HCT116 (cell line): ENCODE data around the gene MYOZ2. TPM values are rescaled to one million over a fixed set of nuclear protein-coding genes. Genes with fewer than 3 reads are reported as not detected.
"Not testable (repeated sequence)": the region's sequence is repeated elsewhere in the genome, so short reads cannot be mapped to it uniquely, and the experiment has no call there.

Source experiments
- ATAC-seq: fragments of 200-7000 bp; cut with Tn5 transposase; 2 replicates; pipeline ENCODE4 v1.9.1; 2020; ENCODE audit warnings: mild to moderate bottlenecking, moderate library complexity
- BruUV-seq: library from RNA; stranded (reverse); fragments of 400-500 nt; replicated peaks from 2 replicates; lab custom pipeline; 2021; lab: Mats Ljungman, UMichigan
- CTCF ChIA-PET: fragments of 300-600 bp; sonication (Branson Sonifier 250); formaldehyde crosslinking; loops from one replicate; lab custom pipeline; 2021; ENCODE audit warnings: antibody characterized with exemption; lab: Charles Lee
- POLR2A ChIA-PET: fragments of 300-600, 350-600 bp; sonication (Branson Sonifier 250); formaldehyde crosslinking; loops from one replicate; lab custom pipeline; 2021; ENCODE audit warnings: antibody characterized with exemption; lab: Charles Lee
- RAD21 ChIA-PET, 2 experiments: fragments of 300-600 bp; sonication (Branson Sonifier 250); formaldehyde crosslinking; loops; one replicate each; lab custom pipeline; 2023; ENCODE audit warnings: low total read pairs in 2 of 2; ENCODE audit not compliant: uncharacterized antibody in 2 of 2, unreplicated experiment in 2 of 2, low non-redundant PET in 1 of 2; lab: Charles Lee
- DNase-seq: peaks from one replicate; pipeline ENCODE4 v3.0.0-alpha.2; 2010; ENCODE audit warnings: low read depth, low spot score
- H2AFZ ChIP-seq: fragments of 200-600 bp; shearing (Covaris generic), sonication (generic); 2 replicates; pipeline ENCODE4 v1.6.1; 2017; ENCODE audit warnings: low read depth, mixed run types, mixed read lengths, antibody characterized with exemption, low read length; ENCODE audit not compliant: poor library complexity, severe bottlenecking
- H3K27ac ChIP-seq: 2 replicates; pipeline ENCODE4 v1.5.1; 2012; ENCODE audit warnings: low read depth, low read length
- H3K27me3 ChIP-seq: fragments of 200-600 bp; sonication (generic); 2 replicates; pipeline ENCODE4 v1.6.1; 2016; ENCODE audit warnings: mixed run types, low read length, mixed read lengths; ENCODE audit not compliant: insufficient read depth
- H3K36me3 ChIP-seq, 2 experiments: fragments of 200-500 bp in 1 of 2; fragments of 200-600 bp in 1 of 2; sonication (Bioruptor generic) in 1 of 2; sonication (generic) in 1 of 2; 2 replicates each; pipeline versions ENCODE4 v1.5.1 to v1.6.1; 2014 to 2016; ENCODE audit warnings: low read length in 2 of 2, inconsistent platforms in 1 of 2, mixed read lengths in 1 of 2, mixed run types in 1 of 2; ENCODE audit not compliant: insufficient read depth in 2 of 2, control insufficient read depth in 1 of 2
- H3K4me1 ChIP-seq, 2 experiments: fragments of 200-600 bp in 1 of 2; sonication (generic) in 1 of 2; 2 replicates each; pipeline versions ENCODE4 v1.5.1 to v1.6.1; 2012 to 2017; ENCODE audit warnings: low read length in 2 of 2, inconsistent platforms in 1 of 2, mild to moderate bottlenecking in 1 of 2, mixed read lengths in 1 of 2, mixed run types in 1 of 2, moderate library complexity in 1 of 2; ENCODE audit not compliant: insufficient read depth in 2 of 2, control insufficient read depth in 1 of 2
- H3K4me2 ChIP-seq: fragments of 200-600 bp; sonication (generic); 2 replicates; pipeline ENCODE4 v1.6.1; 2017; ENCODE audit warnings: mixed run types, low read length, mixed read lengths
- H3K4me3 ChIP-seq, 2 experiments: fragments of 200-600 bp in 1 of 2; sonication (generic) in 1 of 2; replicated peaks in 1 of 2; 2 replicates each; pipeline ENCODE4 v1.5.1; 2011 to 2016; ENCODE audit warnings: low read length in 2 of 2, control low read depth in 1 of 2, low read depth in 1 of 2, mild to moderate bottlenecking in 1 of 2, mixed read lengths in 1 of 2, mixed run types in 1 of 2
- H3K79me2 ChIP-seq: fragments of 200-600 bp; sonication (generic); 2 replicates; pipeline ENCODE4 v1.6.1; 2017; ENCODE audit warnings: mild to moderate bottlenecking, mixed run types, low read length, moderate library complexity, mixed read lengths; ENCODE audit not compliant: insufficient read depth
- H3K9ac ChIP-seq: fragments of 200-600 bp; sonication (generic); 2 replicates; pipeline ENCODE4 v1.6.1; 2016; ENCODE audit warnings: low read length, mixed read lengths
- H3K9me2 ChIP-seq: fragments of 200-600 bp; sonication (generic), shearing (Covaris generic); 2 replicates; pipeline ENCODE4 v1.6.1; 2017; ENCODE audit warnings: mixed run types, mild to moderate bottlenecking, moderate library complexity; ENCODE audit not compliant: insufficient read depth
- H3K9me3 ChIP-seq, 2 experiments: fragments of 200-500 bp in 1 of 2; fragments of 200-600 bp in 1 of 2; sonication (Bioruptor generic) in 1 of 2; sonication (generic) in 1 of 2; 2 replicates each; pipeline ENCODE4 v1.6.1; 2014 to 2017; ENCODE audit warnings: low read length in 2 of 2, mixed read lengths in 2 of 2, inconsistent platforms in 1 of 2, low read depth in 1 of 2, mild to moderate bottlenecking in 1 of 2, mixed run types in 1 of 2, moderate library complexity in 1 of 2; ENCODE audit not compliant: control insufficient read depth in 1 of 2, insufficient read depth in 1 of 2
- H4K20me1 ChIP-seq: fragments of 200-600 bp; sonication (generic), shearing (Covaris generic); 2 replicates; pipeline ENCODE4 v1.6.1; 2017; ENCODE audit warnings: mixed run types, mild to moderate bottlenecking, moderate library complexity; ENCODE audit not compliant: insufficient read depth
- ELF1 ChIP-seq: IDR thresholded peaks from 2 replicates; pipeline ENCODE4 v1.6.1; 2012; ENCODE audit warnings: low read depth, borderline replicate concordance
- FOSL1 ChIP-seq: IDR thresholded peaks from 2 replicates; pipeline ENCODE4 v1.6.1; 2012; ENCODE audit warnings: low read depth
- JUND ChIP-seq: IDR thresholded peaks from 2 replicates; pipeline ENCODE4 v1.6.1; 2012
- POLR2AphosphoS5 ChIP-seq: IDR thresholded peaks from 2 replicates; pipeline ENCODE4 v1.6.1; 2011; ENCODE audit warnings: mild to moderate bottlenecking, low read depth, low read length, moderate library complexity
- SP1 ChIP-seq: IDR thresholded peaks from 2 replicates; pipeline ENCODE4 v1.6.1; 2012; ENCODE audit warnings: low read depth
- SRF ChIP-seq: IDR thresholded peaks from 2 replicates; pipeline ENCODE4 v1.6.1; 2012; ENCODE audit warnings: low read depth
- intact Hi-C: fragments of 100-400 bp; cut with micrococcal nuclease; formaldehyde crosslinking; loops from 2 replicates; pipeline ENCODE4 v1.10.0; 2022
- total RNA-seq: library from RNA; stranded (reverse); gene quantifications from one replicate; pipeline ENCODE4 v1.2.1, GENCODE V29; 2021; ENCODE audit not compliant: unreplicated experiment

MYOZ2 gene
- total RNA-seq, 1 experiment from 2014 or later: not detected

DNA sequence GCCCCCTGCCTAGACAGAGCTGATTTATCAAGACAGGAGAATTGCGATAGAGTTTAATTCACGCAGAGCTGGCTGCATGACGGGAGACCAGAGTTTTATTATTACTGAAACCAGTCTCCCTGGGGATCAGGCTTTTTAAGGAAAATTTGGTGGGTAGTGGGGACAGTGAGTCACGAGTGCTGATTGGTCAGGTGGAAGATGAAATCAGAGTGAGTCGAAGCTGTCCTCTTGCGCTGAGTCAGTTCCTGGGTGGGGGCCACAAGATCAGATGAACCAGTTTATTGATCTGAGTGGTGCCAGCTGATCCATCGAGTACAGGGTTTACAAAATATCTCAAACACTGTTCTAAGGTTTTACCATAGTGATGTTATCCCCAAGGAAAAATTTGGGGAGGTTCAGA, 36.6 kb downstream of the MYOZ2 start:
- DNase-seq (no peak), ATAC-seq (no peak)
- H4K20me1 ChIP-seq: no peaks in the 10 kb centered on the region
- no peak overlapping the region for H3K9ac ChIP-seq
- BruUV-seq: no TSS peak
- ChIA-PET RAD21 (no interaction called here), CTCF (interaction anchor here (1.4 kb wide), 1 partner anchor 9 kb away, joined by 3 read pairs; no protein-coding TSS in a partner anchor), POLR2A (interaction anchor here (0.9 kb wide), 1 partner anchor 41 kb away, joined by 5 read pairs; the partner anchor contains the start of gene USP53)
- H3K36me3 ChIP-seq: no peaks in the 10 kb centered on the region
- H3K27me3 ChIP-seq: no peaks in the 10 kb centered on the region
- H3K79me2 ChIP-seq: no peaks in the 10 kb centered on the region
- H3K4me2 ChIP-seq: peak overlapping the region; percentile 32
- no peak overlapping the region for H3K27ac ChIP-seq
- TF ChIP-seq POLR2AphosphoS5 (no peak), FOSL1 (peak; percentile 44; the same call in 1 of the 2 replicates), JUND (peak; percentile 31; the same call in 1 of the 2 replicates), SP1 (peak; percentile 27; the same call in 1 of the 2 replicates), SRF (peak; percentile 29; the same call in 1 of the 2 replicates), ELF1 (no peak)
- no peaks in the 10 kb centered on the region for H3K9me3 ChIP-seq
- H3K9me2 ChIP-seq: no peaks in the 10 kb centered on the region
- intact Hi-C loops: no loop called here
- no peak overlapping the region for H3K4me3 ChIP-seq
- H2AFZ ChIP-seq: peak overlapping the region; percentile 92
- H3K4me1 ChIP-seq: peaks cover 0 to 11% of the 10 kb centered on the region in 2 experiments; a peak in 2 of 4 replicates

DNA sequence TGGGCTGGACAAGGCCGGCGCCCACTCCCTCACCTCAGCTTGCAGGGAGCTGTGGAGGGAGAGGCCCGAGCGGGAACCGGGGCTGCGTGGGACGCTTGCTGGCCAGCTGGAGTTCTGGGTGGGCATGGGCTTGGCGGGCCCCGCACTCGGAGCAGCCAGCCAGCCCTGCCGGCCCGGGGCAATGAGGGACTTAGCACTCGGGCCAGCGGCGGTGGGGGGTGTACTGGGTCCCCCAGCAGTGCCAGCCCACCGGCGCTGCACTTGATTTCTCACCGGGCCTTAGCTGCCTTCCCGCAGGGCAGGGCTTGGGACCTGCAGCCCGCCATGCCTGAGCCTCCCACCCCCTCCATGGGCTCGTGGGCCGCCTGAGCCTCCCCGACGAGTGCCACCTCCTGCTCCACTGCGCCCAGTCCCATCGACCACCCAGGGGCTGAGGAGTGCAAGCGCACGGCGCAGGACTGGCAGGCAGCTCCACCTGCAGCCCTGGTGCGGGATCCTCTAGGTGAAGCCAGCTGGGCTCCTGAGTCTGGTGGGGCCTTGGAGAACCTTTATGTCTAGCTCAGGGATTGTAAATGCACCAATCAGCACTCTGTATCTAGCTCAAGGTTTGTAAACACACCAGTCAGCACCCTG, 38.2 kb downstream of the MYOZ2 start:
- H3K9me2 ChIP-seq, DNase-seq, intact Hi-C loops, BruUV-seq, POLR2A ChIA-PET, ATAC-seq, H3K9me3 ChIP-seq, H3K27me3 ChIP-seq, H2AFZ ChIP-seq, H3K79me2 ChIP-seq, H3K9ac ChIP-seq, H3K36me3 ChIP-seq, H3K4me3 ChIP-seq, CTCF ChIA-PET, H4K20me1 ChIP-seq, H3K4me2 ChIP-seq, RAD21 ChIA-PET, H3K27ac ChIP-seq: not testable (repeated sequence)
- peaks cover 0 to 11% of the 10 kb centered on the region in 2 experiments; a peak in 2 of 4 replicates for H3K4me1 ChIP-seq
